A549 (cell line): ENCODE measurements around the gene NDUFA8.

Source experiments
- CTCF ChIP-seq: fragments of >200 bp; sonication (Bioruptor Twin); formaldehyde crosslinking; IDR thresholded peaks from 3 replicates; pipeline ENCODE4 v1.5.1; 2016
- ESRRA ChIP-seq: fragments of 150-350 bp; IDR thresholded peaks from 2 replicates; pipeline ENCODE4 v1.6.1; 2014; ENCODE audit warnings: mild to moderate bottlenecking, low read length, borderline replicate concordance
- JUN ChIP-seq, 2 experiments: fragments of >200 bp; sonication (Bioruptor Twin); formaldehyde crosslinking; IDR thresholded peaks; 2 replicates in 1 of 2; 3 replicates in 1 of 2; pipeline ENCODE4 v1.6.1; 2016 to 2017
- KDM1A ChIP-seq: fragments of 200-600 bp; sonication (generic); IDR thresholded peaks from 2 replicates; pipeline ENCODE4 v1.6.1; 2016; ENCODE audit warnings: low read depth, mild to moderate bottlenecking
- MAX ChIP-seq: IDR thresholded peaks from 2 replicates; pipeline ENCODE4 v1.6.1; 2012
- MAZ ChIP-seq: fragments of 150-350 bp; IDR thresholded peaks from 2 replicates; pipeline ENCODE4 v1.6.1; 2014; ENCODE audit warnings: antibody characterized with exemption, low read depth, low read length, borderline replicate concordance
- NR3C1 ChIP-seq: fragments of >200 bp; sonication (Bioruptor Twin); formaldehyde crosslinking; IDR thresholded peaks from 3 replicates; pipeline ENCODE4 v1.6.1; 2017
- POLR2A ChIP-seq: IDR thresholded peaks from 2 replicates; pipeline ENCODE4 v1.6.1; 2012; ENCODE audit warnings: mild to moderate bottlenecking, low read length
- RARB ChIP-seq: fragments of 250-450 bp; sonication (Bioruptor Pico); IDR thresholded peaks from 2 replicates; pipeline ENCODE4 v1.8.0; 2021; ENCODE audit warnings: mild to moderate bottlenecking, moderate library complexity
- SREBF2 ChIP-seq: fragments of 450-650 bp; IDR thresholded peaks from 2 replicates; pipeline ENCODE4 v1.6.1; 2014; ENCODE audit warnings: mild to moderate bottlenecking, moderate library complexity
- USF2 ChIP-seq: fragments of 450-650 bp; IDR thresholded peaks from 2 replicates; pipeline ENCODE4 v1.6.1; 2014; ENCODE audit warnings: antibody characterized with exemption
- ZFP36 ChIP-seq: fragments of 450-650 bp; IDR thresholded peaks from 2 replicates; pipeline ENCODE4 v1.6.1; 2014; ENCODE audit warnings: borderline replicate concordance; ENCODE audit not compliant: partially characterized antibody

GRCh38 chr9:122162415-122162814, 2.8 kb upstream of the NDUFA8 start:
- TF ChIP-seq MAZ (no peak), CTCF (no peak), ESRRA (no peak), MAX (no peak), KDM1A (no peak), POLR2A (no peak), RARB (CRISPR knock-in tag) (no peak), NR3C1 (no peak), JUN (IDR thresholded peaks at IDR 0.05) (no peak), SREBF2 (no peak), USF2 (no peak), ZFP36 (no peak)
